Fibroblast of lung (primary cell): ENCODE results near the gene PBX1. TPM values are rescaled to one million over a fixed set of nuclear protein-coding genes. Genes with fewer than 3 reads are reported as not detected.

Experiments
- DNase-seq, 2 donors: peaks; one replicate each; pipeline versions ENCODE4 v3.0.0 to v3.0.0-alpha.2; 2010; ENCODE audit warnings: low read depth in 2 of 2
- H2AFZ ChIP-seq: 2 replicates; pipeline ENCODE4 v1.5.1; 2012; ENCODE audit warnings: low read length, control low read depth, inconsistent platforms
- H3K27ac ChIP-seq: 2 replicates; pipeline ENCODE4 v1.5.1; 2011; ENCODE audit warnings: low read length, control low read depth; ENCODE audit not compliant: insufficient read depth
- H3K27me3 ChIP-seq: 2 replicates; pipeline ENCODE4 v1.5.1; 2011; ENCODE audit warnings: mild to moderate bottlenecking, low read length; ENCODE audit not compliant: control insufficient read depth, insufficient read depth
- H3K36me3 ChIP-seq: 2 replicates; pipeline ENCODE4 v1.5.1; 2011; ENCODE audit warnings: low read length; ENCODE audit not compliant: control insufficient read depth, insufficient read depth
- H3K4me1 ChIP-seq: 2 replicates; pipeline ENCODE4 v1.5.1; 2011; ENCODE audit warnings: low read length; ENCODE audit not compliant: control insufficient read depth, insufficient read depth; ENCODE audit errors: extremely low read depth
- H3K4me2 ChIP-seq: 2 replicates; pipeline ENCODE4 v1.5.1; 2011; ENCODE audit warnings: low read length, control low read depth; ENCODE audit not compliant: insufficient read depth; ENCODE audit errors: extremely low read depth
- H3K4me3 ChIP-seq, 4 experiments: fragments of 200-600 bp in 1 of 4; sonication (generic) in 1 of 4; replicated peaks in 1 of 4; 2 replicates each; pipeline ENCODE4 v1.5.1; 2011 to 2016; ENCODE audit warnings: low read length in 4 of 4, low read depth in 3 of 4, mild to moderate bottlenecking in 3 of 4, control low read depth in 2 of 4, inconsistent platforms in 1 of 4, mixed read lengths in 1 of 4; ENCODE audit not compliant: insufficient read depth in 1 of 4; ENCODE audit errors: control extremely low read depth in 1 of 4
- H3K79me2 ChIP-seq: 2 replicates; pipeline ENCODE4 v1.5.1; 2012; ENCODE audit warnings: mild to moderate bottlenecking, low read length, inconsistent platforms; ENCODE audit not compliant: control insufficient read depth, insufficient read depth
- H3K9ac ChIP-seq: 2 replicates; pipeline ENCODE4 v1.5.1; 2011; ENCODE audit warnings: mild to moderate bottlenecking, low read length, control low read depth; ENCODE audit not compliant: insufficient read depth
- H3K9me3 ChIP-seq: 2 replicates; pipeline ENCODE4 v1.5.1; 2012; ENCODE audit warnings: low read depth, low read length; ENCODE audit not compliant: control insufficient read depth, insufficient read depth
- H4K20me1 ChIP-seq: 2 replicates; pipeline ENCODE4 v1.5.1; 2011; ENCODE audit warnings: low read length; ENCODE audit not compliant: control insufficient read depth, insufficient read depth; ENCODE audit errors: extremely low read depth
- CTCF ChIP-seq, 2 donors: IDR thresholded peaks in 1 of 2; conservative IDR thresholded peaks in 1 of 2; 1 replicate in 1 of 2; 2 replicates in 1 of 2; pipeline ENCODE4 v1.5.1; 2011 to 2012; ENCODE audit warnings: low read length in 2 of 2, control low read depth in 1 of 2, inconsistent platforms in 1 of 2, low read depth in 1 of 2, mild to moderate bottlenecking in 1 of 2
- EZH2 ChIP-seq: IDR thresholded peaks from 2 replicates; pipeline ENCODE4 v1.5.1; 2012; ENCODE audit warnings: low read length, control low read depth, mild to moderate bottlenecking; ENCODE audit errors: missing control alignments
- polyA plus RNA-seq, 2 donors: library from polyadenylated mRNA; depleted of rRNA in 1 of 2; stranded (reverse) in 1 of 2; unstranded in 1 of 2; fragments of >200 nt; gene quantifications; 2 replicates each; pipeline ENCODE4 v1.2.1, GENCODE V29; 2011 to 2012; ENCODE audit warnings: missing spikeins in 1 of 2
- total RNA-seq: library from RNA; depleted of rRNA; stranded (reverse); fragments of >200 nt; gene quantifications from 2 replicates; pipeline ENCODE4 v1.2.1, GENCODE V29; 2014

PBX1 gene
- total and polyA plus RNA-seq, 2 donors (not counting 1 experiment from before 2014, with no cell fraction given), result 43.1 to 46.7 TPM

GRCh38 chr1:164726235-164726634, 167.3 kb downstream of the PBX1 start:
- no peak overlapping the region for H3K4me3 ChIP-seq
- no peak overlapping the region for H2AFZ ChIP-seq
- no peaks in the 10 kb centered on the region for H3K9me3 ChIP-seq
- DNase-seq, result peak; percentile 90 to 94
- peak overlapping the region; percentile 72 for H3K27ac ChIP-seq
- H4K20me1 ChIP-seq, result no peaks in the 10 kb centered on the region
- peak overlapping the region; percentile 48 for H3K4me2 ChIP-seq
- H3K9ac ChIP-seq, result no peak overlapping the region
- H3K36me3 ChIP-seq, result no peaks in the 10 kb centered on the region
- H3K27me3 ChIP-seq, result no peaks in the 10 kb centered on the region
- H3K4me1 ChIP-seq, result peaks cover 15% of the 10 kb centered on the region
- no peak for TF ChIP-seq CTCF (conservative IDR thresholded peaks at IDR 0.05 in 1 of 2, IDR thresholded peaks at IDR 0.05 in 1 of 2; ENCODE audit: low read depth in 1 of 2, low read length in 2 of 2)
- TF ChIP-seq EZH2, result no peak
- H3K79me2 ChIP-seq, result no peaks in the 10 kb centered on the region

DNA sequence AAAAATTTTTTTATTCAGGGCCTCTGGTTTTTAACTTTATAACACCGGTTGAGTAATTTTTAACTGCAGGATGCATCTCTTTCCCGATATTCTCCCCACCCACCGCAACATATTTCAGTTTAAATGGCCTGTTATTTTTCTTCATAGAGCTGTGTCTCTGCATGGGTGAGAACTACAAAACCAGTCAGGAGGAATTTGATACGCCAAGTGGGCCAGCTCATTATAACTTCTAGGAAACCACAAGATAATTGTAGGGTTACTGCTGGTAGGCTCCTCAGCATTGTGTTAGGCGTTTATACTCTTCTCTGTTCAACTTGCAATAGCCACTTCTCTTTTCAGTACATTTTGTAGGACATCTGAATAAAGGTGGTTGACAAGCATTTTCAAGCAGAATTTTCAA, 169.7 kb downstream of the PBX1 start:
- no peak overlapping the region for H3K4me2 ChIP-seq

DNA sequence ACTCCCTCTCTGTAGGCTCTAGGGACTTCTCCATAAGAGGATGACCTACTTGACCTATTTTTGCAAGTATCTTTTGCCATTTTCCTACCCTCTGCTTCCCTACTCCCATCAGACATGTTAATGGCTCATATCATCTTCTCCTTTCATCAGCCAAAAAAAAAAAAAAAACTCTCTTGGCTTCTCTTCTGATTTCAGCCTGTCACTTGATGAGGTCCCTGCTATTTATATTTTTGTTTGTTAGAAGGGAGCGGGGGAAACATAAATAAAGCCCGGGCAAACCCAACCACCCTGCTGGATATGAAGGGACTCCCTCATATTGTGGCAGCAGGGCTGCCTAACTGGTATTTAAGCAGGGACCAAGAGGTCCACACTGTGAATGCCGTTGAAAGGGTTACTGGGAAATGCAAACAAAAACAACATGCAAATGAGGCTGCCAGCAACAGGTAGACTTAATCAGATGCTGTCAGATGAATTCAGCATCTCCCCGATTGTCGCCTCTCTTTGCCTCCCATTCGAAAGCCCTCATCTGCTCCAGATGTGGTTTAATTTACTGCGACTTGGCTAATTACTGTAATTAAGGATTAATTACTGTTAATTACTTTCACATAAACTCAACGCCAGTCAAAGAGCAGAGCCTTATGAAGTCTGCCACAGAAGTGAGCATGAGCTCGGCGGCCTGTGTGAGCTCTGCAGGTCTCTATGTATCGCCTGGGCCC, 172.3 kb downstream of the PBX1 start:
- H3K79me2 ChIP-seq, result no peaks in the 10 kb centered on the region
- H3K4me2 ChIP-seq, result no peak overlapping the region
- no peaks in the 10 kb centered on the region for H3K36me3 ChIP-seq
- no peak overlapping the region for H3K4me3 ChIP-seq
- H3K4me1 ChIP-seq, result peaks cover 5% of the 10 kb centered on the region
- no peak overlapping the region for H2AFZ ChIP-seq
- DNase-seq, result no peak
- H4K20me1 ChIP-seq, result no peaks in the 10 kb centered on the region
- H3K27ac ChIP-seq, result no peak overlapping the region
- H3K27me3 ChIP-seq, result no peaks in the 10 kb centered on the region
- TF ChIP-seq EZH2 (no peak), CTCF (conservative IDR thresholded peaks at IDR 0.05 in 1 of 2, IDR thresholded peaks at IDR 0.05 in 1 of 2; ENCODE audit: low read depth in 1 of 2, low read length in 2 of 2) (no peak)
- H3K9me3 ChIP-seq, result no peaks in the 10 kb centered on the region
- no peak overlapping the region for H3K9ac ChIP-seq

More for the DNA sequence above, 169.7 kb downstream of the PBX1 start:
- no peaks in the 10 kb centered on the region for H3K36me3 ChIP-seq
- H3K79me2 ChIP-seq, result no peaks in the 10 kb centered on the region
- H4K20me1 ChIP-seq, result no peaks in the 10 kb centered on the region
- no peaks in the 10 kb centered on the region for H3K9me3 ChIP-seq
- H2AFZ ChIP-seq, result no peak overlapping the region
- peaks cover 15% of the 10 kb centered on the region for H3K4me1 ChIP-seq
- peak in 1 of 2 donors; percentile 73 for DNase-seq
- no peak overlapping the region for H3K27ac ChIP-seq
- no peak overlapping the region for H3K4me3 ChIP-seq
- H3K27me3 ChIP-seq, result no peaks in the 10 kb centered on the region
- H3K9ac ChIP-seq, result no peak overlapping the region
- TF ChIP-seq EZH2, result no peak
- TF ChIP-seq CTCF (conservative IDR thresholded peaks at IDR 0.05 in 1 of 2, IDR thresholded peaks at IDR 0.05 in 1 of 2; ENCODE audit: low read depth in 1 of 2, low read length in 2 of 2), result no peak
